HG03103 (cell line): ENCODE results near the gene SH3PXD2A.
"Not testable (repeated sequence)": the region's sequence is repeated elsewhere in the genome, so short reads cannot be mapped to it uniquely, and the experiment has no call there.

Source experiments
- ATAC-seq: cut with Tn5 transposase; IDR thresholded peaks from one replicate; pipeline ENCODE4 v1.9.1; 2021; ENCODE audit warnings: low read depth; ENCODE audit not compliant: unreplicated experiment

Gene SH3PXD2A

DNA sequence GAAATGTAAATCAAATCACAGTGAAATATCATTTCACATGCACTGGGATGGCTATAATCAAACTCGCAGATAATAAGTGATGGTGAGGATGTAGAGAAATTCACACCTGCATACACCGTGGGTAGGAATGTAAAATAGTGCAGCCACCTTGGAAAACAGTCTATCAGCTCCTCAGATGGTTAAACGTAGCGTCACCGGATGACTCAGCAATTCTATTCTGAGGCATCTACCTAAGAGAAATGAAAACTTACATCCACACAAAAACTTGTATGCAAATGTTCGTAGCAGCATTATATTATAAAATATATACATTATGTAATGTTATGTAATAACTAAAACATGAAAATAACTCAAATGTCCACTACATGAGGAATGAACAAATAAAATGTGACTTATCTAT, 38.9 kb downstream of the SH3PXD2A start:
- ATAC-seq = no peak

DNA sequence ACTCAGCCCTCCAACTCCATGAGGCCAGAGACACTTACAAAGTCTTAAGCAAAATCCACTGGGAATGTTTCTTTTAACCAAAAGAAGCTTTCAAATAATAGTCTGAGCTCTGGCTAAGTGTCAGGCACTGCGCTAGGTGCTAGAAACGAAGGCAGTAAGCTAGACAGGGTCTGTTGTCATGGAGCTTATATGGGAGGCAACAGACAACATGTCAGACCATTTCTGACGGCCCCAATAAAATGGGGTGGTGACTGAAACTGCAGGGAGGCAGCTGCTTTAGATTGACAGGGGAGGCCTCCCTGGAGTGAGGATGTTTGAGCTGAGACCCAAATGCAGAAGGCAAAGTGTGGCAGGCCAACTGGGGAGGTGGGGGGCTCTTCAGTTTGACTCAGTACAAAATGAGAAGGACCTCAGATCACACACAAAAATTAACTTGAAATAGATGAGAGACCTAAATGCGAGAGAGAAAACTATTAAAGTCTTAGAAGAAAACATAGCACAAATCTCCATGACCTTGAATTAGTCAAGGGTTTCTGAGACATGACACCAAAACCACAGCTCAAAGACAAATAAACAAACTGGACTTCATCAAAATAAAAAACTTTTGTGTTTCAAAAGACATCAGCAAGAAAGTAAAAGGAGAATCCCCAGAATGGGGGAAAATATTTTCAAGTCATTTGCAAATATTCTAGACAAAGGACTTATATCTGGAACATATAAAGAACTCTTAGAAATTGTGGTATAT, 40.6 kb downstream of the SH3PXD2A start:
- ATAC-seq = no peak

GRCh38 chr10:103814105-103814504, 41.3 kb downstream of the SH3PXD2A start:
- ATAC-seq = no peak

DNA sequence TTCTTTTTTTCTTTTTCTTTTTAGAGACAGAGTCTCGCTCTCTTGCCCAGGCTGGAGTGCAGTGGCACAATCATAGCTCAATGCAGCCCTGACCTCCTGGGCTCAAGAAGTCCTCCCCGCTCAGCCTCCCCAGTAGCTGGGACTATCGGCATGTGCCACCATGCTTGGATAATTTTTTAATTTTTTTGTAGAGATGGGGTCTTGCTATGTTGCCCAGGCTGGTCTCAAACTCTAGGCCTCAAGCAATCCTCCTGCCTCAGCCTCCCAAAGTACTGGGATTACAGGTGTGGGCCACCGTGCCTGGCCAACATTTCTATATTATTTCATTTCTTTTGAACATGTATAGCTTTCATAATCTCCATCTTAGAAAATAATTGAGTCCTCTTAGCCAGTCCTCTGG, 42.1 kb downstream of the SH3PXD2A start:
- ATAC-seq = not testable (repeated sequence)

- ATAC-seq = no peak
Measured at GRCh38 chr10:103812432-103812831, 42.9 kb downstream of the SH3PXD2A start.

DNA sequence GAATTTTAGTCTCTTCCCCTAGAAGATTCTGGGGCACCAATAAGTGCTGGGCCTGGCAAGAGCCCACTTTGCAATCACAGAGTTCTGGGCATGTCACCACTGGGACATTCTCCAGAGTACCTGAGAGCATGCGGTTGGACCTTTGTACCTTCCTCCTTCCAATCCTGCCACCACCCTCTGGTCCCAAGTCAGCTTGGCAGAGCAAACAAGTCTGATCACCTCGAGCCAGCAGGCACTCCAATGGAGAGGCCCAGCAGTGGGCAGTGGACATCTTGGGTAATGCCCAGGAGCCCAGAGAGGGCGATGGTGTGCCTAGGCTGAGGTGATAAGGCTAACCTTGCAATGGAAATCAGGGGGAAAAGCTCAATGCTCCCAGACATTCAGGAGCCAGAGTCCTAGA, 43.4 kb downstream of the SH3PXD2A start:
- no peak for ATAC-seq

- no peak for ATAC-seq
Measured at GRCh38 chr10:103811463-103811862, 43.9 kb downstream of the SH3PXD2A start.

GRCh38 chr10:103808780-103809179, 46.6 kb downstream of the SH3PXD2A start:
- ATAC-seq = no peak

GRCh38 chr10:103807996-103808395, 47.4 kb downstream of the SH3PXD2A start:
- ATAC-seq = no peak

DNA sequence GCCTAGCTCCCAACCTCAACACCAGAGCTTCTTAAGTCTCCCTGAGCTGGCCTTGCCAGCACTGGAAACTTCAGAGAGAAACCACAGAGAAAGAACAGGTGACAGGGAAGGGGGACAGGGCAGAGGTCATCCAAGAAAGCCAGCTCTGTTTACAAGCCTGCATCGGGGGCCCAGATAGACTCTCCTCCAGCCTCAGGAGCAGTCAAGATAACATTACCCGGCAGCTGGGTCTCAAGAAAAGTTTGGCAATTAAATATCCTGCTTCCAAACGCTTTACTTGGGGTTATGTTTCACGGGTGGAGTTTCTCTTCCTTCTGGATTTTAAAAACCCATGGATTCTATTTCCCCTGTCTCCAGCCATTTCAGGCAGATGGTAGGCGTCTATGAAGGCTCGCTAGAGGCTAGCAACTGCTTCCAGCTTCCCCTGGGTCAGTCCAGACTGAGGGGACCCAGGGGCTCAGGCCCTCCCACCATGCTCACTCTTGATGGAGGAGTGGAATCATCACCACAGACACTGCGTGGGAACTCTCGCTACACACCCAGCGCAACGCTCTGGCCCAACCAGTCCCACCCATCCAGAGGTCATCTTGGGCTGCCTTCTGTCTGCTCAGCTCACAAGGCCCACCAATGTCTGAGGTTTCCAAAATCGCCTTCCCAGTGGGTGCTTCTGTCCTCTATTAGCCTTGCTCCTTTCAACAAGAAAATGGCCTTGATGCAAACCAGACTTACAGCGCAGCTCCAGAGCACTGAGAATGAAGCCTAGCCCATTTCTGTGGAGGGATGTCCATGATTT, 48.8 kb downstream of the SH3PXD2A start:
- ATAC-seq = no peak

GRCh38 chr10:103805781-103806180, 49.6 kb downstream of the SH3PXD2A start:
- no peak for ATAC-seq

GRCh38 chr10:103804871-103805270, 50.5 kb downstream of the SH3PXD2A start:
- no peak for ATAC-seq

DNA sequence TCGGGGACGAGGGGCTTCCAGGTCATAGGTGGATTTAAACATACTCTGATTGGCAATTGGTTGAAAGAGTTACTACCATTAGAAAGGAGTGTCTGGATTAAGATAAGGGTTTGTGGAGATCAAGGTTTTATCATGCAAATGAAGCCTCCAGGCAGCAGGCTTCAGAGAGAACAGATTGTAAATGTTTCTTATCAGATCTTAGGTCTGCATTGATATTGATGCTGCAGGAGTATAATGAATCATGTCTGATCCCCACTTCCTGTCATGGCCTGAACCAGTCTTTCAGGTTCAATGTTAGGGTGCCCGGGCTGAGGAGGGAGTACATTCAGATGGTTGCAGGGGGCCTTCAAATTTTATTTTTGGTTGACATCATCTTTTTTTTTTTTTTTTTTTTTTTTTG, 51.4 kb downstream of the SH3PXD2A start:
- ATAC-seq = no peak

DNA sequence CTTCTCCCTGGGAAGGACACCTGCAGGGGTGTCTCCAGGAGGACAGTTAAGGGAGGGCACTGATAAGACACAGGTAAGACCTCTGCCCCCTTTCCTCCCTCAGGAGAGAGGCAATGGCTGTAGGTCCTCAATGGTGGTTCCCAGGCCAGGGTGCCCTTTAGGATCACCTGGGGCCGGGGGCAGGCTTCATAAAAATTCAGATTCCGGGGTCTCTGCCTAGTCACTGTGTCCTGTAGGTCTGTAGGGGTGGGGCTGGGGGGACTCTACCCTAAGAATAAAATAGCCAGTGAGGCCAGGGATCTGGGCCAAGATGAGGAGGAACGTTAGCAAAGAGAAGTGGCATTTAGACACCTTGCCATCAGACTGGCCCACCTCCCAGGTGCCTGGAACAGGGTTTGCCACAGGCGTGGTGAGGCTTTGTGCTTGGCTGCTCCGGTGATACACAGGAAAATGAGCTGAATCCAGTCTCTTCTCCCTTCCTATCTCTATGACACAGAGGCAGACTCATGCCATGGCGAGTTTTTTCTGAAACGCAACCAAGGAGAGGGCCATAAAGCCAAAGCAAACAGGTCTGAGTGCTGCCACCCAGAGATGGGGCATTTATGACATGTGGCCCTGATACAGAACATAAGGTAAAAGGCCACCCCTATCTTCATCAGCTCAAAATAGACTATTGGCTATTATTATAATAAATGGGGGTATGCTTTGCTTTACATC, 52.6 kb downstream of the SH3PXD2A start:
- no peak for ATAC-seq

DNA sequence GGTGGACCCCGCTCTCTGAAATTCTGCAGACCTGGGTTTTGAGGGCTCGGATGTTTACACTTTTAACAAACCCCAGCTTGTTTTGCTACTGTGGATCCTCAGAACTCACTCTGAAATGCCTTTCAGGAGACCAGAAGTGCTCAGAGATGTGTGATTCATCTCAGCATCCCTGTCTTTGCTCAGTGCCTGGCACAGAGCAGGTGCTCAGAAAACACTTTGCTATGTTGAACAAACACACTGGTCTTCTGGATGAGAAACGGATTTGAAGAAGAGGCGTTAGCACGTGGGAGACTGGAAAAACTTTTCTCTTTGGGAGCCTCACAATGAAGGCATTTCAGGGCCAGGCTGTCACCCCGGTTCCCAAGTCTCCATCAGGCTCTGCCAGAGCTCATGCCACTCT, 53.3 kb downstream of the SH3PXD2A start:
- ATAC-seq = no peak

DNA sequence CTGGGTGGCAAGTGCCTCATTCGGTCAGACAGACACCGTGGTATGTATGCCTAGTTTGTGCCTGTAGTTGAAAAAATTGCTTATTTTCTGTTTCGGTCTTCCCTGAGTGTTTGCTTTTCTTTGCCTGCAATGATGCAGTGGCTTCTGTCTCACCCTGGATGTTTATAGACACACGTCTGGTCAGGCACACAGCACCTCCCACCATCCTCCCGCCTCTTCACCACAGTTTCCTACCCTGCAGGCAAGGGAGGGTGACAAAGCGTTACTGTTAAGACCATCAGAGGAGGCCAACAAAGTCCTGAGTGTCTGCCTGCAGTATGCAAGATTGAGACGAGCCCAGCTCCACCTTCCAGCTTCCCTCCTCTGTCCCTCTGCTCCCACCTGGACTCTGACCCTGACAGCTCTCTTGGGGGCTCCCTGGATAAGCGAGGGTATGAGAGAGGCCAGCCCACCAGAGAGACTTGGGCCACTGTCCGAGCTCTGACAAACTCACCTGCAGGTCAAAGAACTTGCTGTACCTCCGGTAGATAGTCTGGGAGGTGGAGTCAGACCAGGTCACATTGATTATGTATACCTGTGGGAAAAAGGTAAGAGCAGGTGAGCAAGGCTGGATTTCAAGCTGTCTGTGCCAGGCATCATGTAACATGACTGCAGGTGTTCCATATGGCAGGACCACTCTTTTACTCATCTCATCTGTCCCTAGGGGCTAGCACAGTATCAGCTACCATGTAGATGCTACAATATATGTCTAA, 54.4 kb downstream of the SH3PXD2A start:
- ATAC-seq = no peak

DNA sequence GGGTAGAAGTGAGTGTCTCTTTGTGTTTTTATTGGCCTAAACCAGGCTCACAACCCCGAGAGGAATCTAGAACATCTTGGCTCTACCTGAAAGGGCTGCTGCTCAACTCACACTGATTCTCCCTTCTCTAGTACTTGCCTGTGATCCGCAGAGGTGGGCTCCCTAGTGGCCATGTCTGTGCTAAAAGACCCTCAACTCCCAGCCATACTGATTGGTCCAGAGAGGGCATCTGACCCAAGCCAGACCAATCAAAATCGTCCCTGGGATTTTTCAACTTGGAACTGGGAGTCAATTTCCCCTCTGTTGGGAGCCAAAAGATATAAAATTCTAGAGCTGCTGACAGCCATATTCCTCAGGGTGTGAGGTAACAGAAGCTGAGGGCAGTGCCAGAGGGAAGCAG, 55.3 kb downstream of the SH3PXD2A start:
- ATAC-seq = no peak

DNA sequence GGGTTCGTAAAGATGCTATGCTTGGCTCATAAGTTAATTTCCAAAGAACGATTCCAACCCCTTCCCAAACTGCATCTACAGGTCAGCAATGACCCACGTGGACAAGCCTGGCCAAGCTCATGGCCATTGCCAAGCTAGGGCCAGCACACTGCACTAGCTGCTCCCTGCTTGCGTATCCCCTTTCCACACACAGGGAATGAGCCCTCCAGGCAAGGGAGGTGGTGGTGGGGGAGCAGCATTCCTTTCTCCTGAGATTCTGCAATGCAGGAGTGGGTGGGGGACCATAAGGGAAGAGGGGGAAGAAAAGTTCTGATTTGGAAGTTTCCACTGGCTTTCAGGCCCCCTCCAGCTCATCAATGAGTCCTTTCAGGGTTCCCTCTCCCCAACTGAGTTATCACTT, 56.0 kb downstream of the SH3PXD2A start:
- no peak for ATAC-seq

DNA sequence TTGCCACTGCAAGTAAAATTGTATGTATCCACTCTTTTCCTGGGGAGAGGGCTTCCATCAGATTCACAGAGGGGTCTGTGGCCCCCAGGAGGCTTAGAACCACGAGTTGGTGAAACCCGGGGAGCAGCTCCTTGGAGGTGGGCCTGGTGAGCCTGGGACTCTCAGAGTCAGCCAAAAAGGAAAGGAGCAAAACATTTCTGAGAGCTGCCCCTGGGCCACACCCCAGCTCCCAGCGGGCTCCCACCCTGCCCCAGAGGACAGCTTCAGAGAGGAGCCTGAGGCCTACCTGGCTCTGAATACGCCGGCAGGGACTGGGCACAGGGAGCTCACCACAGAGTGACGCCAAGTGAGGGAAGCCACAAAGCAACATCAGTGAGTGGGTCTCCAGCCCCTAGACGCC, 56.9 kb downstream of the SH3PXD2A start:
- ATAC-seq = no peak

GRCh38 chr10:103797857-103798256, 57.5 kb downstream of the SH3PXD2A start:
- no peak for ATAC-seq
